B cell (primary cell): ENCODE results near the gene GPR152.

Source experiments
- CTCF ChIP-seq: fragments of 200-600 bp; IDR thresholded peaks from one replicate; pipeline ENCODE4 v1.8.0; 2022; ENCODE audit warnings: antibody characterized with exemption, mild to moderate bottlenecking
- EZH2 ChIP-seq: IDR thresholded peaks from 2 replicates; pipeline ENCODE4 v1.6.1; 2012; ENCODE audit warnings: borderline replicate concordance, low read depth, mild to moderate bottlenecking, moderate library complexity, low read length; ENCODE audit not compliant: insufficient read depth, poor library complexity, severe bottlenecking

- TF ChIP-seq CTCF (no peak), EZH2 (no peak)
Measured at GRCh38 chr11:67413266-67413849, 39.2 kb downstream of the GPR152 start.
